Natural killer cell (primary cell): ENCODE data around the gene C1orf94. TPM values are rescaled to one million over a fixed set of nuclear protein-coding genes. Genes with fewer than 3 reads are reported as not detected.

Experiments
- ATAC-seq, 3 donors: fragments of 150-1000 bp in 2 of 3; fragments of 200-7000 bp in 1 of 3; cut with Tn5 transposase; 1 replicate in 1 of 3; 2 replicates in 2 of 3; pipeline ENCODE4 v1.10.0; 2021; ENCODE audit warnings: mild to moderate bottlenecking in 2 of 3, moderate library complexity in 2 of 3
- DNase-seq, 2 donors: peaks; one replicate each; pipeline versions ENCODE4 v3.0.0 to v3.0.0-alpha.2; 2013 to 2021; ENCODE audit warnings: mixed read lengths in 1 of 2
- H3K27ac ChIP-seq: one replicate; pipeline ENCODE4 v1.5.1; 2013; ENCODE audit warnings: mild to moderate bottlenecking, low read length
- H3K27me3 ChIP-seq: one replicate; pipeline ENCODE4 v1.6.1; 2013; ENCODE audit warnings: low read length; ENCODE audit not compliant: control insufficient read depth, insufficient read depth
- H3K36me3 ChIP-seq: one replicate; pipeline ENCODE4 v1.6.1; 2013; ENCODE audit warnings: low read length; ENCODE audit not compliant: control insufficient read depth, insufficient read depth
- H3K4me1 ChIP-seq: one replicate; pipeline ENCODE4 v1.6.1; 2013; ENCODE audit warnings: low read length; ENCODE audit not compliant: control insufficient read depth, insufficient read depth
- H3K4me3 ChIP-seq: one replicate; pipeline ENCODE4 v1.5.1; 2013; ENCODE audit warnings: low read length
- H3K9me3 ChIP-seq: one replicate; pipeline ENCODE4 v1.6.1; 2013; ENCODE audit warnings: low read length; ENCODE audit not compliant: control insufficient read depth, insufficient read depth
- H3K27ac Mint-ChIP-seq, 2 donors: one replicate each; pipeline ENCODE4 v1.8.0; 2022; ENCODE audit warnings: mild to moderate bottlenecking in 2 of 2, mixed read lengths in 2 of 2, moderate library complexity in 1 of 2
- H3K27me3 Mint-ChIP-seq, 2 donors: one replicate each; pipeline ENCODE4 v1.8.0; 2022; ENCODE audit warnings: low read depth in 2 of 2, mixed read lengths in 2 of 2
- H3K36me3 Mint-ChIP-seq: one replicate; pipeline ENCODE4 v1.8.0; 2022; ENCODE audit warnings: mixed read lengths
- H3K4me1 Mint-ChIP-seq, 2 donors: one replicate each; pipeline ENCODE4 v1.8.0; 2022; ENCODE audit warnings: mixed read lengths in 2 of 2
- H3K4me3 Mint-ChIP-seq: one replicate; pipeline ENCODE4 v1.8.0; 2022; ENCODE audit warnings: mild to moderate bottlenecking, moderate library complexity, mixed read lengths
- H3K9me3 Mint-ChIP-seq, 2 donors: one replicate each; pipeline ENCODE4 v1.8.0; 2022; ENCODE audit warnings: mixed read lengths in 2 of 2
- CTCF ChIP-seq: fragments of 200-600 bp; IDR thresholded peaks from one replicate; pipeline ENCODE4 v1.8.0; 2022; ENCODE audit warnings: antibody characterized with exemption
- WGBS: methylation state at CpG from one replicate; pipeline ENCODE4 v1.1.7; 2013; ENCODE audit warnings: missing lambda C conversion rate; ENCODE audit not compliant: insufficient coverage; 5-methylcytosine and 5-hydroxymethylcytosine counted together
- intact Hi-C: fragments of 100-400 bp; cut with micrococcal nuclease; formaldehyde crosslinking; loops from one replicate; pipeline ENCODE4 v1.14.2; 2022
- total RNA-seq, 4 donors: library from RNA; stranded (reverse); fragments of 120-200 nt in 1 of 4; gene quantifications; one replicate each; pipeline versions ENCODE4 v1.2.3 to v1.2.4, GENCODE V29; 2013 to 2022

The C1orf94 gene
- not detected for total RNA-seq
- total RNA-seq (2013), result not detected

- no peak within 1 kb of the TSS for H3K4me3 Mint-ChIP-seq
- WGBS, result 10% methylated on average over 57 of the region's 58 CpGs
- peaks cover 11% of the 10 kb centered on the region for H3K27me3 ChIP-seq
- H3K27ac Mint-ChIP-seq, result no peak within 1 kb of the TSS
- no peaks in the 10 kb centered on the region for H3K36me3 ChIP-seq
- ATAC-seq, result no peak
- no peak for DNase-seq
- intact Hi-C loops, result no loop called here
- H3K4me3 ChIP-seq, result no peak within 1 kb of the TSS
- H3K36me3 Mint-ChIP-seq, result no peaks in the 10 kb centered on the region
- H3K4me1 Mint-ChIP-seq, result no peaks in the 10 kb centered on the region
- TF ChIP-seq CTCF, result no peak
- no peaks in the 10 kb centered on the region for H3K4me1 ChIP-seq
- H3K27ac ChIP-seq, result no peak within 1 kb of the TSS
- peaks cover 50 to 61% of the 10 kb centered on the region in 2 donors for H3K27me3 Mint-ChIP-seq
- H3K9me3 Mint-ChIP-seq, result no peaks in the 10 kb centered on the region
- no peaks in the 10 kb centered on the region for H3K9me3 ChIP-seq
Observed at GRCh38 chr1:34176830-34177603, at the start of gene C1orf94. Gene C1orf94, plus strand, starts transcription at chr1:34176907. Its CDS starts 883 bp downstream, at chr1:34177790.

- Histone ChIP-seq H3K27me3 (no peaks in the 10 kb centered on the region), H3K9me3 (no peaks in the 10 kb centered on the region), H3K4me3 (no peak overlapping the region), H3K4me1 (no peaks in the 10 kb centered on the region), H3K27ac (no peak overlapping the region), H3K36me3 (no peaks in the 10 kb centered on the region)
- Mint-ChIP-seq H3K27ac (no peak overlapping the region), H3K36me3 (no peaks in the 10 kb centered on the region), H3K9me3 (no peaks in the 10 kb centered on the region), H3K4me1 (no peaks in the 10 kb centered on the region), H3K27me3 (peaks cover 8 to 10% of the 10 kb centered on the region in 2 donors), H3K4me3 (no peak overlapping the region)
- intact Hi-C loops, result no loop called here
- ATAC-seq (no peak), DNase-seq (no peak)
- WGBS, result 81% methylated on average over 15 of the region's 15 CpGs
- no peak for TF ChIP-seq CTCF
Observed at GRCh38 chr1:34127006-34128000, 49.4 kb upstream of the C1orf94 start.

GRCh38 chr1:34128186-34128889 lies 48.4 kb upstream of the C1orf94 start:
- peaks cover 8 to 16% of the 10 kb centered on the region in 2 donors for H3K27me3 Mint-ChIP-seq
- 85% methylated on average over 13 of the region's 13 CpGs for WGBS

More at GRCh38 chr1:34128186-34128889, 48.4 kb upstream of the C1orf94 start:
- ATAC-seq (no peak), DNase-seq (no peak)
- TF ChIP-seq CTCF, result no peak
- no peak overlapping the region for H3K27ac ChIP-seq
- Mint-ChIP-seq H3K9me3 (no peaks in the 10 kb centered on the region), H3K4me1 (no peaks in the 10 kb centered on the region), H3K4me3 (no peak overlapping the region), H3K27ac (no peak overlapping the region), H3K36me3 (no peaks in the 10 kb centered on the region)
- H3K36me3 ChIP-seq, result no peaks in the 10 kb centered on the region
- H3K4me1 ChIP-seq, result no peaks in the 10 kb centered on the region
- no peaks in the 10 kb centered on the region for H3K9me3 ChIP-seq
- intact Hi-C loops, result no loop called here
- H3K27me3 ChIP-seq, result no peaks in the 10 kb centered on the region
- no peak overlapping the region for H3K4me3 ChIP-seq
